Mucosa of descending colon (tissue), 3 donors: ENCODE results near the gene TAF3. TPM values are rescaled to one million over a fixed set of nuclear protein-coding genes. Genes with fewer than 3 reads are reported as not detected.

Experiments
- ATAC-seq: fragments of 200-7000 bp; cut with Tn5 transposase; one replicate; pipeline ENCODE4 v1.9.1; 2020; ENCODE audit warnings: mild to moderate bottlenecking, moderate library complexity
- DNase-seq, 3 donors: peaks; one replicate each; pipeline ENCODE4 v3.0.0-alpha.2; 2020
- H3K36me3 ChIP-seq: fragments of 200-600 bp; one replicate; pipeline ENCODE4 v1.8.0; 2021; ENCODE audit warnings: low read depth, mild to moderate bottlenecking
- H3K4me1 ChIP-seq: fragments of 200-600 bp; one replicate; pipeline ENCODE4 v1.8.0; 2021; ENCODE audit warnings: low read depth, mild to moderate bottlenecking
- H3K4me3 ChIP-seq: fragments of 200-600 bp; one replicate; pipeline ENCODE4 v1.8.0; 2021; ENCODE audit warnings: mild to moderate bottlenecking
- H3K9me3 ChIP-seq: fragments of 200-600 bp; one replicate; pipeline ENCODE4 v1.8.0; 2021; ENCODE audit warnings: mild to moderate bottlenecking
- intact Hi-C, 2 donors: fragments of 100-400 bp; cut with DNase I in 1 of 2; cut with micrococcal nuclease in 1 of 2; formaldehyde crosslinking; loops; one replicate each; pipeline versions ENCODE4 v1.11.0 to v1.11.1; 2022; cut with DNase I, micrococcal nuclease
- total RNA-seq, 3 donors: library from RNA; stranded (reverse); fragmentation: NEBNext Ultra II Directional in 2 of 3; extraction: Animal tissue kit (Norgen Biotek cat#: 25700) in 2 of 3; gene quantifications; one replicate each; pipeline versions ENCODE4 v1.2.1 to v1.2.4, GENCODE V29; 2021 to 2023
- TF ChIP-seq, protein P1 (sequence below): fragments of 200-600 bp; IDR thresholded peaks from one replicate; pipeline ENCODE4 v1.8.0; 2022; ENCODE audit warnings: antibody characterized with exemption, mild to moderate bottlenecking
- donor health status: DM: no; HTN: no; CAD: no; lungs with moderate emphysema.
- donor health status: DM: no; HTN: no; CAD: no.
- donor health status: DM: no; HTN: yes; CAD: no.

Gene TAF3
- total RNA-seq, 3 donors from 2014 or later = 5.5 to 17.2 (median 6.0) TPM

GRCh38 chr10:7944215-7944480 is 125.8 kb downstream of the TAF3 start:
- TF ChIP-seq, protein P1, sequence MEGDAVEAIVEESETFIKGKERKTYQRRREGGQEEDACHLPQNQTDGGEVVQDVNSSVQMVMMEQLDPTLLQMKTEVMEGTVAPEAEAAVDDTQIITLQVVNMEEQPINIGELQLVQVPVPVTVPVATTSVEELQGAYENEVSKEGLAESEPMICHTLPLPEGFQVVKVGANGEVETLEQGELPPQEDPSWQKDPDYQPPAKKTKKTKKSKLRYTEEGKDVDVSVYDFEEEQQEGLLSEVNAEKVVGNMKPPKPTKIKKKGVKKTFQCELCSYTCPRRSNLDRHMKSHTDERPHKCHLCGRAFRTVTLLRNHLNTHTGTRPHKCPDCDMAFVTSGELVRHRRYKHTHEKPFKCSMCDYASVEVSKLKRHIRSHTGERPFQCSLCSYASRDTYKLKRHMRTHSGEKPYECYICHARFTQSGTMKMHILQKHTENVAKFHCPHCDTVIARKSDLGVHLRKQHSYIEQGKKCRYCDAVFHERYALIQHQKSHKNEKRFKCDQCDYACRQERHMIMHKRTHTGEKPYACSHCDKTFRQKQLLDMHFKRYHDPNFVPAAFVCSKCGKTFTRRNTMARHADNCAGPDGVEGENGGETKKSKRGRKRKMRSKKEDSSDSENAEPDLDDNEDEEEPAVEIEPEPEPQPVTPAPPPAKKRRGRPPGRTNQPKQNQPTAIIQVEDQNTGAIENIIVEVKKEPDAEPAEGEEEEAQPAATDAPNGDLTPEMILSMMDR = no peak
- intact Hi-C loops = no loop called here
- Histone ChIP-seq H3K4me1 (no peaks in the 10 kb centered on the region), H3K9me3 (no peaks in the 10 kb centered on the region), H3K36me3 (no peaks in the 10 kb centered on the region), H3K4me3 (no peak overlapping the region)
- DNase-seq = no peak
- no peak for ATAC-seq

DNA sequence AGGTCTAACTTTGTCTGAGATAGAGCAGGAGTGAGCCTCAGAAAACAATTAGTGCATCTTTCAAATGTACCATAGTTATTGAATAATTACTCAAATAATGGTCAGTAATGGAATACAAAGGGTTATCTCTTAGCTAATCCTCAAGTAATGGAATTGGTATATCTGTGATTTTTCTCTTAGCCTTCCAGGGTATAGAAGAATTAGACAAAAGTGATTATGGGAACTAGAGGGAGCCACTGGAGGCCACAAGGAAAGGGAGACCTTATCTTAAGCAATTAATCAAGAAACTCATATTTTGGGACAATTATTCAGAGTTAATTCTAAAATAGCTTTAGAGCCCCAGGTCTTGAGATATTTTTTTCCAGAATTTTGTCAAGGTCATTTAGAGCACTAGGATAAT is 126.2 kb downstream of the TAF3 start:
- ATAC-seq = no peak
- intact Hi-C loops = no loop called here

DNA sequence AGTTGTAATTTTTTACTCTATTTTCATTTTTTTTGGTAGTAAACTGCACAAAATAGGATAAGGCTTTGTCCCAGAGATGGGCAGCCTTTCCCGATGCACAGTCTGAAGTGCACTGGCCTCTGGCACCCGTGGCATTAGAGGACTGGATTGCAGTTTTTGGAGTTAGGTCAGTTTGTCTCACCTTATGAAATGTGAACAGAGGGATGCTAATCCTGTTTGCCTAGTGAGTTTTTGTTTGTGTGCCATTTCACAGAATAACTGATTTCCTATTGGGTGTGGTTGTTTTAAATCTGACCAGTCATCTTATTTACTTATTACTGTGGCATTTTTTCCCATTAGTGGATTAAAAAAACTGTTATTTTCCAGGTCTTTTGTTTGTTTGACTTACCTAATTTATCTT is 126.7 kb downstream of the TAF3 start:
- Histone ChIP-seq H3K9me3 (no peaks in the 10 kb centered on the region), H3K4me1 (no peaks in the 10 kb centered on the region), H3K4me3 (no peak overlapping the region), H3K36me3 (no peaks in the 10 kb centered on the region)
- intact Hi-C loops = no loop called here
- TF ChIP-seq, protein P1 = no peak
- no peak for ATAC-seq
- no peak for DNase-seq

More for the DNA sequence above, 126.2 kb downstream of the TAF3 start:
- H3K9me3 ChIP-seq = no peaks in the 10 kb centered on the region
- H3K4me3 ChIP-seq = no peak overlapping the region
- TF ChIP-seq, protein P1 = no peak
- no peak for DNase-seq
- no peaks in the 10 kb centered on the region for H3K36me3 ChIP-seq
- H3K4me1 ChIP-seq = no peaks in the 10 kb centered on the region

GRCh38 chr10:7945469-7946187 is 127.3 kb downstream of the TAF3 start:
- Histone ChIP-seq H3K36me3 (no peaks in the 10 kb centered on the region), H3K4me3 (no peak overlapping the region), H3K9me3 (no peaks in the 10 kb centered on the region), H3K4me1 (no peaks in the 10 kb centered on the region)
- intact Hi-C loops = no loop called here
- ATAC-seq (no peak), DNase-seq (no peak)
- TF ChIP-seq, protein P1 = no peak

- H3K4me3 ChIP-seq = no peak overlapping the region
- H3K9me3 ChIP-seq = no peaks in the 10 kb centered on the region
- no peaks in the 10 kb centered on the region for H3K4me1 ChIP-seq
- DNase-seq (no peak), ATAC-seq (no peak)
- H3K36me3 ChIP-seq = no peaks in the 10 kb centered on the region
- TF ChIP-seq, protein P1 = no peak
- intact Hi-C loops = no loop called here
Measured at GRCh38 chr10:7948371-7949000, 130.2 kb downstream of the TAF3 start.
